GM10266 (cell line): ENCODE data around the gene HNRNPF.
A peak's percentile ranks its signal among the peaks of the same experiment; 100 is the strongest.

ENCODE experiments used
- DNase-seq: peaks from one replicate; pipeline ENCODE4 v3.0.0; 2012; ENCODE audit errors: extremely low spot score
- CTCF ChIP-seq: IDR thresholded peaks from 2 replicates; pipeline ENCODE4 v1.5.1; 2012; ENCODE audit warnings: mild to moderate bottlenecking, low read depth; ENCODE audit not compliant: control insufficient read depth, insufficient read depth; ENCODE audit errors: missing control alignments

HNRNPF gene

GRCh38 chr10:43417950-43418768, 9.2 kb upstream of the HNRNPF start:
- TF ChIP-seq CTCF: no peak
- peak; percentile 79 for DNase-seq

- no peak for TF ChIP-seq CTCF
Measured at GRCh38 chr10:43415544-43415943, 6.6 kb upstream of the HNRNPF start.

GRCh38 chr10:43411536-43411935, 2.5 kb upstream of the HNRNPF start:
- no peak for TF ChIP-seq CTCF
- DNase-seq: no peak

More at GRCh38 chr10:43415544-43415943, 6.6 kb upstream of the HNRNPF start:
- no peak for DNase-seq

- no peak for DNase-seq
- no peak for TF ChIP-seq CTCF
Measured at GRCh38 chr10:43410345-43410744, 1.4 kb upstream of the HNRNPF start.

GRCh38 chr10:43409385-43410109, 561 bp upstream of the HNRNPF start:
- TF ChIP-seq CTCF: no peak
- DNase-seq: no peak

GRCh38 chr10:43408331-43408709, 666 bp downstream of the HNRNPF start:
- DNase-seq: no peak
- no peak for TF ChIP-seq CTCF
